ENCODE measurements around the gene OR52I1. TPM values are rescaled to one million over a fixed set of nuclear protein-coding genes. Genes with fewer than 3 reads are reported as not detected.

OR52I1 gene
- polyA plus RNA-seq, 3 donors from 2014 or later: 0.24 TPM; not detected in 2

DNA sequence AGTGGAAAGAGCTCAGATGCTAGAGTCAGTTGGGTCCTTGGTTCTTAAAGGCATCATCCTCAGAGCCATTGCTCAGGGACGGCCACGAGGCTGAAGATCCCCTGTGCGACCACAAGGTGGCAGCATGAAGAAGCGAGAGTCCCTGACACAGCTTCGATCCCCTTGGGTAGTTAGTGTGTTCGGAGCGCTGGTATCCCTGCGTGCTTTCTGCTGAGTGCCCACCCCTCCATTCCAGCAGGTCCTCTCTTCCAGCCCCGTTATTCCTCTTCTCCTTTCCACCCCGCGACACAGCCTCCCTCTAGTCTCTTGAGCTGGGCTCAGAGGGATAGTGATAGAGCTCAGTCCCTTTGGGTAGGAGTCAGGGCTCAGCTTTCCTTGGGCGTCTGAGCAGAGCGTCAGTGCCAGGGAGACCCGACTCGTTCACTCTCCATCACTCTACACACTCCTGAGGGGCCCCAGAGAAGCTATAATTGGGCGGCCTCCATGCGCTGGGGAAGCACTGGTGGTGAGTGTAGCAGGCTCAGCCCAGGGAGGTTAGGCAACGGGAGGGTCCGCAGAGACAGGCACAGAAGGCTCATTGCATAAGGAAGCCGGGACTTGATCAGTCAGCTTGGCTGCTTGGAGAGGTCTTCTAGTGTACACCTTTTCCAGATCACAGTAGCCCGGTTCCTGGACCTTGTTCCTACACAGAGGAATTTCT is 43.3 kb downstream of the OR52I1 start, which contains the start of gene OR51D1:
OR51D1 (plus strand) TSS at position 516 of the 700 bp plus-strand sequence. CDS start 2,314 bp downstream, outside the sequence.
- Mint-ChIP-seq H3K4me1 (no peaks in the 10 kb centered on the region), H3K27ac (no peak within 1 kb of the TSS), H3K9me3 (no peaks in the 10 kb centered on the region), H3K27me3 (ENCODE audit: low read depth in 3 of 3) (no peaks in the 10 kb centered on the region), H3K36me3 (no peaks in the 10 kb centered on the region), H3K4me3 (no peak within 1 kb of the TSS)
- DNase-seq: peak; percentile 38 to 57 (median 44)

DNA sequence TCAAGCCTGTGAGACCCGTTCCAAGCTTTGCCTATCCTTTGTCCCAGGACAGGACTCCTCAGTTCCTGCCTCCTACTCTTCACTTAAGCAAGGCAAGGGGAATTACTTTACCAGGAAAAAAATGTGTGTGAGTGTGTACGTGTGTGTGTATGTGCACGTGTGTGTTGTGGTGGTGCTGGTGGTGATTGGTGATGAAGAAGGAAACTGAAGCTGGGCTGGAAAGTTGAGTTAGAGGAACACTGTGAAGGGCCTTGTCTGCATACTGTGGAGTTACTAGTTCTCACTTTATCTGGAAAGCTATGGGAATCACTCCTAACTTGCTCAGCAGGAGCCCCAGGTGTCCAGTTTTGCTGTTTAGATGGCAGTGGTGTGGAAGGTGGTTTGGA is 43.8 kb downstream of the OR52I1 start:
- Mint-ChIP-seq H3K4me3 (no peak overlapping the region), H3K4me1 (no peaks in the 10 kb centered on the region), H3K9me3 (no peaks in the 10 kb centered on the region), H3K36me3 (no peaks in the 10 kb centered on the region), H3K27ac (no peak overlapping the region), H3K27me3 (ENCODE audit: low read depth in 3 of 3) (no peaks in the 10 kb centered on the region)
- DNase-seq: no peak

DNA sequence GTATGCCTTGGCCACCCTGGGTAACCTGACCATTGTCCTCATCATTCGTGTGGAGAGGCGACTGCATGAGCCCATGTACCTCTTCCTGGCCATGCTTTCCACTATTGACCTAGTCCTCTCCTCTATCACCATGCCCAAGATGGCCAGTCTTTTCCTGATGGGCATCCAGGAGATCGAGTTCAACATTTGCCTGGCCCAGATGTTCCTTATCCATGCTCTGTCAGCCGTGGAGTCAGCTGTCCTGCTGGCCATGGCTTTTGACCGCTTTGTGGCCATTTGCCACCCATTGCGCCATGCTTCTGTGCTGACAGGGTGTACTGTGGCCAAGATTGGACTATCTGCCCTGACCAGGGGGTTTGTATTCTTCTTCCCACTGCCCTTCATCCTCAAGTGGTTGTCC is 46.1 kb downstream of the OR52I1 start:
- Mint-ChIP-seq H3K27ac (no peak overlapping the region), H3K27me3 (ENCODE audit: low read depth in 3 of 3) (peaks cover 0 to 5% (median 4%) of the 10 kb centered on the region in 3 donors), H3K9me3 (no peaks in the 10 kb centered on the region), H3K4me3 (no peak overlapping the region), H3K4me1 (no peaks in the 10 kb centered on the region), H3K36me3 (no peaks in the 10 kb centered on the region)
- no peak for DNase-seq

DNA sequence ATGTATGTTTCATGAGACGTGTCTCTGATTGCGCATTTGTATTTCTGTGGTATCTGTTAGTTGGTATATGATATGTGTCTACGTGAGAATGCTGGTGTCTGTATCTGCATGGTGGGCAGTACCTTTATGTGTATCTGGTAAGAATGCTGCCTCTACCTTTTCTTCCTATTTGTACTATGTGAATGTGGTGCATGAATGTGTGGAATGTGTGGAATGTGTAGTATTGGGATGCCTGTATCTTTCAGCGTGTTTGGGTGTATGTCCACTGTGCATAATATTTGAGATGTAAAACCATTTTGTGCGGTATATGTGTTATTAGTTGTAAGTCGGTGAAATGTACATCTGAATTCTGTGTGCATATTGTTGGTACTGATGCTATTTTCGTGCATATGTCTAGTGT is 47.7 kb downstream of the OR52I1 start:
- DNase-seq: no peak
- H3K4me1 Mint-ChIP-seq: no peaks in the 10 kb centered on the region
- no peak overlapping the region for H3K4me3 Mint-ChIP-seq
- H3K9me3 Mint-ChIP-seq: no peaks in the 10 kb centered on the region
- peaks cover 0 to 5% (median 4%) of the 10 kb centered on the region in 3 donors for H3K27me3 Mint-ChIP-seq (ENCODE audit: low read depth in 3 of 3)
- no peaks in the 10 kb centered on the region for H3K36me3 Mint-ChIP-seq
- H3K27ac Mint-ChIP-seq: no peak overlapping the region

DNA sequence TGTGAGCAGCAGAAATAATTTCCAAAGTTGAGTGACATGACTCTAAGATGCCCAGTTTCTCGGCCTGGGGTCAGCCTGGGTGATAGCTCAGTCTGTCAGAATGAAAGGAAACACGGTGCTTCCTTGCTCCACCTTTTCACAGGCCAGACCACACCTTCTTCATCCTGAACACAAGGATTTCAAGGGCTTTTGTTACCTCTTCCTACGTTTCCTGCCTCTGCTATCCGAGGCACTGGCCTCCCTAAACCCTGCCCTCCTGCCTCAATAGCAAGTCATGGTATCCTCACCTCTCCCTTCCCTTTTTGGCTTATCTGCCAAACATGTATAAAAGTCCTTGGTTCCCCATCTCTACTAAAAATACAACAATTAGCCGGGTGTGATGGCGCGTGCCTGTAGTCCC is 48.2 kb downstream of the OR52I1 start:
- Mint-ChIP-seq H3K4me1 (no peaks in the 10 kb centered on the region), H3K27ac (no peak overlapping the region), H3K4me3 (no peak overlapping the region), H3K27me3 (ENCODE audit: low read depth in 3 of 3) (peaks cover 0 to 5% (median 4%) of the 10 kb centered on the region in 3 donors), H3K9me3 (no peaks in the 10 kb centered on the region), H3K36me3 (no peaks in the 10 kb centered on the region)
- no peak for DNase-seq

DNA sequence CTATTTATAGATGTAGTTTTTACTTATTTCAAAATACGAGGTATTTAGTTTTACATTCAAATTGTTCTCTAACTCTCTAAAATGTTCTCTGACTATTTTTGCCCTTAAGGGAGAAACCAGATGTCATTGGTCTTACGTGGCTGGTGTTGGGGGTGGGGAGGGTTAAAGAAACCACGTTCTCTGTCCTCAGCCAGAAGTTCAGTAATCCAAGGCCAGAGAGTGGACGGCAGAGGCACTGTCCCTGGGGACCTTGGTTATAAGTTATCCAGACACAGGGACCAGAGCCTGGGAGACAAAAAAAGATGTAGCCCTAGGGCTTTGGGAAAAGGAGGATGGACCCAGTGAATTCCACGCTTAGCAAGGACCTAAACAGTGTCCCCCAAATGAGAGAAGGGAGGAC is 49.2 kb downstream of the OR52I1 start:
- Mint-ChIP-seq H3K27ac (no peak overlapping the region), H3K9me3 (no peaks in the 10 kb centered on the region), H3K36me3 (no peaks in the 10 kb centered on the region), H3K4me3 (no peak overlapping the region), H3K27me3 (ENCODE audit: low read depth in 3 of 3) (peaks cover 0 to 5% (median 4%) of the 10 kb centered on the region in 3 donors), H3K4me1 (no peaks in the 10 kb centered on the region)
- DNase-seq: no peak

DNA sequence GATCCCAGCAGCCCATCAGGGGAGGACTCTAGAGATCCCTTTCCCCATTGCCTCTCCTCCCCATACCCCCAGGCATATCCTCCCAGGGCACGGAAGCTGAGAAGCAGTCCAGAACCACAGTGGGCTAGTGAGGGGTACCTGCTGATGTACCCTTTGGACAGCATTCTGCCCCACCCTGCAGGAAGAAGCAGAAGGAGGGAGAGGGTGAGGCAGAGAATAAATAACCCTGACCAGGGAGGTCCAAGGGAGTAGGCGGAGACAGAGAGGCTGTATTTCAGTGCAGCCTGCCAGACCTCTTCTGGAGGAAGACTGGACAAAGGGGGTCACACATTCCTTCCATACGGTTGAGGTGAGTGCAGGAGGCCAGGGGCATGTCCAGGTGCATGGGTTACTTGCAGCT is 49.8 kb downstream of the OR52I1 start, which contains the start of gene OR51E1:
OR51E1 (plus strand) TSS at position 301 of the 400 bp plus-strand sequence. CDS start 8,545 bp downstream, outside the sequence.
- DNase-seq: no peak
- H3K27me3 Mint-ChIP-seq (ENCODE audit: low read depth in 3 of 3): peaks cover 0 to 5% (median 4%) of the 10 kb centered on the region in 3 donors
- no peak within 1 kb of the TSS for H3K27ac Mint-ChIP-seq
- no peak within 1 kb of the TSS for H3K4me3 Mint-ChIP-seq
- no peaks in the 10 kb centered on the region for H3K36me3 Mint-ChIP-seq
- H3K4me1 Mint-ChIP-seq: no peaks in the 10 kb centered on the region
- no peaks in the 10 kb centered on the region for H3K9me3 Mint-ChIP-seq

DNA sequence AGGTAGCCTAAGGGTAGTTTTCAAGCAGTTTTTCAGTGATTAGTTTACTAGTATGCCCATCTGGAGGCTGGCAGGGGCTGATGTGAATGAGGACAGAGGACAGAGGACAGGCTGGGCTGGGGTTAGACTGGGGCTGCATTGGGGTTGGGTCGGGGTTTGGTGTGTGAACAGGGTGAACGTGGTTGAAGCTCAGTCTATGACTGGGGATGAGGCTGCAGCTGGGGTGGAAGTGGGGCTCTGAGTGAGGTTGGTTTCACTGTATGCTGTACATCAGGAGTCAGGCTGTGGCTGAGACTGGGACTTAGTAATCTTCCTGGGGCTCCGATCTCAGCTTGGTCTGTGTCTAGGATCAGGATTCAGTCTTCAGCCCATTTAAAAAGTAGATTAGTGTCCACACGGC is 50.4 kb downstream of the OR52I1 start:
- no peaks in the 10 kb centered on the region for H3K4me1 Mint-ChIP-seq
- H3K4me3 Mint-ChIP-seq: no peak overlapping the region
- H3K27ac Mint-ChIP-seq: no peak overlapping the region
- peaks cover 1 to 5% (median 4%) of the 10 kb centered on the region in 3 donors for H3K27me3 Mint-ChIP-seq (ENCODE audit: low read depth in 3 of 3)
- no peak for DNase-seq
- H3K9me3 Mint-ChIP-seq: no peaks in the 10 kb centered on the region
- H3K36me3 Mint-ChIP-seq: no peaks in the 10 kb centered on the region

Other genes with a start within 250 kb of the OR52I1 start
- not detected for gene OR52B4, start 225.7 kb upstream of the OR52I1 start, polyA plus RNA-seq
- 10 to 100 TPM; 34.9 to 67.5 (median 44.2) TPM for gene TRIM21, start 200.3 kb upstream of the OR52I1 start, polyA plus RNA-seq
- not detected for gene OR52K2, start 144.7 kb upstream of the OR52I1 start, polyA plus RNA-seq
- gene OR52K1, start 111.4 kb upstream of the OR52I1 start, polyA plus RNA-seq: not detected
- not detected for gene OR52M1, start 48.8 kb upstream of the OR52I1 start, polyA plus RNA-seq
- not detected for gene OR52I2, start 12.3 kb upstream of the OR52I1 start, polyA plus RNA-seq
- gene TRIM68, start 14.2 kb downstream of the OR52I1 start, polyA plus RNA-seq: 10 to 100 TPM; 10.3 to 18.4 (median 15.5) TPM
- not detected for gene OR51D1, start 43.4 kb downstream of the OR52I1 start, polyA plus RNA-seq
- not detected for gene OR51E1, start 49.9 kb downstream of the OR52I1 start, polyA plus RNA-seq
- not detected for gene OR51E2, start 103.8 kb downstream of the OR52I1 start, polyA plus RNA-seq
- not detected for gene MMP26, start 110.7 kb downstream of the OR52I1 start, polyA plus RNA-seq
- gene OR51F1, start 175.9 kb downstream of the OR52I1 start, polyA plus RNA-seq: not detected
- gene OR52R1, start 210.3 kb downstream of the OR52I1 start, polyA plus RNA-seq: not detected
- not detected for gene OR51F2, start 227.3 kb downstream of the OR52I1 start, polyA plus RNA-seq

Measured in immature natural killer cell (primary cell).